ENCODE results near the gene ARRDC3. TPM values are rescaled to one million over a fixed set of nuclear protein-coding genes. Genes with fewer than 3 reads are reported as not detected.
"Not testable (repeated sequence)": the region's sequence is repeated elsewhere in the genome, so short reads cannot be mapped to it uniquely, and the experiment has no call there.

The ARRDC3 gene
- total RNA-seq, 1 donor from 2014 or later, result 40.6 TPM

GRCh38 chr5:91352831-91353695, 30.1 kb downstream of the ARRDC3 start:
- peaks cover 16% of the 10 kb centered on the region for H3K4me1 Mint-ChIP-seq (ENCODE audit: unreplicated experiment)
- TF ChIP-seq CTCF (IDR thresholded peaks at IDR 0.05; ENCODE audit: unreplicated experiment), result no peak
- H3K36me3 Mint-ChIP-seq (ENCODE audit: low read depth, unreplicated experiment), result no peaks in the 10 kb centered on the region
- H3K9me3 Mint-ChIP-seq (ENCODE audit: unreplicated experiment), result no peaks in the 10 kb centered on the region
- no peak for DNase-seq (ENCODE audit: low spot score)
- H3K27me3 Mint-ChIP-seq (ENCODE audit: unreplicated experiment), result no peaks in the 10 kb centered on the region
- no peak overlapping the region for H3K27ac Mint-ChIP-seq (ENCODE audit: unreplicated experiment)
- no peak overlapping the region for H3K4me3 Mint-ChIP-seq (ENCODE audit: unreplicated experiment)

GRCh38 chr5:91345461-91345860, 37.7 kb downstream of the ARRDC3 start:
- H3K36me3 Mint-ChIP-seq (ENCODE audit: low read depth, unreplicated experiment), result no peaks in the 10 kb centered on the region
- no peak for DNase-seq (ENCODE audit: low spot score)
- H3K9me3 Mint-ChIP-seq (ENCODE audit: unreplicated experiment), result no peaks in the 10 kb centered on the region
- TF ChIP-seq CTCF (IDR thresholded peaks at IDR 0.05; ENCODE audit: unreplicated experiment), result no peak
- H3K27ac Mint-ChIP-seq (ENCODE audit: unreplicated experiment), result no peak overlapping the region
- no peak overlapping the region for H3K4me3 Mint-ChIP-seq (ENCODE audit: unreplicated experiment)
- H3K4me1 Mint-ChIP-seq (ENCODE audit: unreplicated experiment), result no peaks in the 10 kb centered on the region
- peaks cover 2% of the 10 kb centered on the region for H3K27me3 Mint-ChIP-seq (ENCODE audit: unreplicated experiment)

DNA sequence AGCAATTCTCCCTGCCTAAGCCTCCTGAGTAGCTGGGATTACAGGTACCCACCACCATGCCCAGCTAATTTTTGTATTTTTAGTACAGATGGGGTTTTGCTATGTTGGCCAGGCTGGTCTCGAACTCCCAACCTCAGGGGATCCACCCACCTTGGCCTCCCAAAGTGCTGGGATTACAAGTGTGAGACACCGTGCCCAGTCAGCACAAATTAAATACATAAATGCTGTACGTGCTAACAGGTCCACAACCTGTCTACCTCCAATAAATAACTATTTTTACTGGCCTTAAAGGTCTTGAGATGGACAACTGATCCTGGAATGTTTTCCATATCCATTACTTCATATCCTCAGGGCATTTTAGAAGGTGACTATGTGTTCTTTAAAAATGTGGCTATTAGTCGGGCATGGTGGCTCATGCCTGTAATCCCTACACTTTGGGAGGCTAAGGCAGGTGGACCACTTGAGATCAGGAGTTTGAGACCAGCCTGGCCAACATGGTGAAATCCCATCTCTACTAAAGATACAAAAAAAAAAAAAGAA, 38.4 kb downstream of the ARRDC3 start:
- not testable (repeated sequence) for H3K27me3 Mint-ChIP-seq (ENCODE audit: unreplicated experiment); H3K27ac Mint-ChIP-seq (ENCODE audit: unreplicated experiment); H3K36me3 Mint-ChIP-seq (ENCODE audit: low read depth, unreplicated experiment); H3K9me3 Mint-ChIP-seq (ENCODE audit: unreplicated experiment); H3K4me1 Mint-ChIP-seq (ENCODE audit: unreplicated experiment); H3K4me3 Mint-ChIP-seq (ENCODE audit: unreplicated experiment); DNase-seq (ENCODE audit: low spot score)

- H3K4me3 Mint-ChIP-seq (ENCODE audit: unreplicated experiment), result no peak overlapping the region
- H3K9me3 Mint-ChIP-seq (ENCODE audit: unreplicated experiment), result no peaks in the 10 kb centered on the region
- no peaks in the 10 kb centered on the region for H3K36me3 Mint-ChIP-seq (ENCODE audit: low read depth, unreplicated experiment)
- H3K27ac Mint-ChIP-seq (ENCODE audit: unreplicated experiment), result no peak overlapping the region
- DNase-seq (ENCODE audit: low spot score), result no peak
- no peak for TF ChIP-seq CTCF (IDR thresholded peaks at IDR 0.05; ENCODE audit: unreplicated experiment)
- H3K4me1 Mint-ChIP-seq (ENCODE audit: unreplicated experiment), result no peaks in the 10 kb centered on the region
- peaks cover 2% of the 10 kb centered on the region for H3K27me3 Mint-ChIP-seq (ENCODE audit: unreplicated experiment)
Observed at GRCh38 chr5:91343916-91344315, 39.2 kb downstream of the ARRDC3 start.

DNA sequence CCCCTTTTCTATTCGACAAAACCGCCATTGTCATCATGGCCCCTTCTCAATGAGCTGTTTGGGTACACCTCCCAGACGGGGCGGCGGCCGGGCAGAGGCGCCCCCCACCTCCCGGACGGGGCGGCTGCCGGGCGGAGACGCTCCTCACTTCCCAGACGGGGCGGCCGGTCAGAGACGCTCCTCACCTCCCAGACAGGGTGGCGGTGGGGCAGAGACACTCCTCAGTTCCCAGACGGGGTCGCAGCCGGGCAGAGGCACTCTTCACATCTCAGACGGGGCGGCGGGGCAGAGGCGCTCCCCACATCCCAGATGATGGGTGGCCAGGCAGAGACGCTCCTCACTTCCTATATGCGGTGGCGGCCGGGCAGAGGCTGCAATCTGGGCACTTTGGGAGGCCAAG, 40.2 kb downstream of the ARRDC3 start:
- H3K27me3 Mint-ChIP-seq (ENCODE audit: unreplicated experiment); H3K27ac Mint-ChIP-seq (ENCODE audit: unreplicated experiment); DNase-seq (ENCODE audit: low spot score); H3K4me3 Mint-ChIP-seq (ENCODE audit: unreplicated experiment); H3K9me3 Mint-ChIP-seq (ENCODE audit: unreplicated experiment); H3K36me3 Mint-ChIP-seq (ENCODE audit: low read depth, unreplicated experiment); H3K4me1 Mint-ChIP-seq (ENCODE audit: unreplicated experiment): not testable (repeated sequence)

DNA sequence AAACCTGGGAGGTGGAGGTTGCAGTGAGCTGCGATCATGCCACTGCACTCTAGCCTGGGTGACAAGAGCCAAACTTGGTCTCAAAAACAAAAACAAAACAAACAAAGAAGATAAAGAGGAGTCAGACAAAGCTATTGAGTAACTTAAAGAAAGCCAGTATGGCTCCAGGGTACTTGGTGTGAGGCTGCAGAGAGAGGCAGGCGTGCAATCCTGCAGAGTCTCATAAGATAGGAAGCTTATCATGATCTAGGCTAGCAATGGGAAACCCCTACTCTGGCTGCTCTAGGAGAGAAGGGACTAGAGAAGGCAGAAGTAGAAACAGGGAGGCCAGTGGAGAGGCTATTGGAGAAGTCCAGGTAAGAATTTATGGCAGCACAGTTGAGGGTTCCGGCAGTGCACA, 42.0 kb downstream of the ARRDC3 start:
- DNase-seq (ENCODE audit: low spot score), result no peak
- no peaks in the 10 kb centered on the region for H3K9me3 Mint-ChIP-seq (ENCODE audit: unreplicated experiment)
- H3K27me3 Mint-ChIP-seq (ENCODE audit: unreplicated experiment), result no peaks in the 10 kb centered on the region
- H3K36me3 Mint-ChIP-seq (ENCODE audit: low read depth, unreplicated experiment), result no peaks in the 10 kb centered on the region
- TF ChIP-seq CTCF (IDR thresholded peaks at IDR 0.05; ENCODE audit: unreplicated experiment), result no peak
- no peak overlapping the region for H3K4me3 Mint-ChIP-seq (ENCODE audit: unreplicated experiment)
- H3K27ac Mint-ChIP-seq (ENCODE audit: unreplicated experiment), result no peak overlapping the region
- no peaks in the 10 kb centered on the region for H3K4me1 Mint-ChIP-seq (ENCODE audit: unreplicated experiment)

All from endothelial cell (in vitro differentiated cells).